IMR-90 (cell line): ENCODE results near the gene CALD1. TPM values are rescaled to one million over a fixed set of nuclear protein-coding genes. Genes with fewer than 3 reads are reported as not detected.

Source experiments
- ATAC-seq: fragments of 200-7000 bp; cut with Tn5 transposase; 2 replicates; pipeline ENCODE4 v1.9.1; 2020; ENCODE audit warnings: low read depth, mild to moderate bottlenecking, moderate library complexity
- BruUV-seq: library from RNA; stranded (reverse); fragments of 400-500 nt; replicated peaks from 2 replicates; lab custom pipeline; 2021; lab: Mats Ljungman, UMichigan
- CTCF ChIA-PET: fragments of 300-600 bp; formaldehyde crosslinking; extraction: SDS; loops from one replicate; lab custom pipeline; 2021; ENCODE audit warnings: antibody characterized with exemption; lab: Yijun Ruan, JAX
- POLR2A ChIA-PET: fragments of 300-600 bp; sonication (Branson Sonifier 250); formaldehyde crosslinking; loops from one replicate; lab custom pipeline; 2022; ENCODE audit warnings: antibody characterized with exemption; ENCODE audit not compliant: unreplicated experiment; lab: Charles Lee
- DNase-seq: peaks from one replicate; pipeline ENCODE4 v3.0.0; 2013
- H2AFZ ChIP-seq: replicated peaks from 2 replicates; pipeline ENCODE3; 2013; ENCODE audit warnings: low read length, mild to moderate bottlenecking; ENCODE audit not compliant: poor library complexity
- H2AK5ac ChIP-seq: 2 replicates; pipeline ENCODE4 v1.6.1; 2013; ENCODE audit warnings: low read depth, low read length, inconsistent platforms
- H2AK9ac ChIP-seq: replicated peaks from 2 replicates; pipeline ENCODE3; 2013; ENCODE audit warnings: mild to moderate bottlenecking, low read depth, low read length, moderate library complexity; ENCODE audit not compliant: poor library complexity
- H2BK120ac ChIP-seq: 2 replicates; pipeline ENCODE4 v1.6.1; 2013; ENCODE audit warnings: low read depth, low read length, inconsistent platforms
- H2BK15ac ChIP-seq: 3 replicates; pipeline ENCODE4 v1.6.1; 2013; ENCODE audit warnings: low read depth, low read length, inconsistent platforms
- H2BK20ac ChIP-seq: 2 replicates; pipeline ENCODE4 v1.6.1; 2013; ENCODE audit warnings: low read depth, mild to moderate bottlenecking, inconsistent platforms, low read length, moderate library complexity
- H2BK5ac ChIP-seq: 2 replicates; pipeline ENCODE4 v1.6.1; 2013; ENCODE audit warnings: mild to moderate bottlenecking, low read depth, low read length, inconsistent platforms; ENCODE audit not compliant: poor library complexity, severe bottlenecking
- H3K14ac ChIP-seq: replicated peaks from 2 replicates; pipeline ENCODE4 v1.6.1; 2013; ENCODE audit warnings: low read depth, low read length, inconsistent platforms
- H3K18ac ChIP-seq: 2 replicates; pipeline ENCODE4 v1.6.1; 2013; ENCODE audit warnings: low read depth, low read length, control low read depth
- H3K23ac ChIP-seq: 2 replicates; pipeline ENCODE4 v1.6.1; 2013; ENCODE audit warnings: low read depth, low read length, inconsistent platforms
- H3K27ac ChIP-seq: 2 replicates; pipeline ENCODE4 v1.5.1; 2013; ENCODE audit warnings: mild to moderate bottlenecking, control low read depth, low read length; ENCODE audit not compliant: insufficient read depth
- H3K27me3 ChIP-seq: 2 replicates; pipeline ENCODE4 v1.6.1; 2013; ENCODE audit warnings: low read length; ENCODE audit not compliant: control insufficient read depth, insufficient read depth
- H3K36me3 ChIP-seq: 2 replicates; pipeline ENCODE4 v1.6.1; 2013; ENCODE audit warnings: low read length, mixed read lengths; ENCODE audit not compliant: control insufficient read depth, insufficient read depth
- H3K4ac ChIP-seq: 2 replicates; pipeline ENCODE4 v1.6.1; 2013; ENCODE audit warnings: low read depth, low read length, inconsistent platforms
- H3K4me1 ChIP-seq: 2 replicates; pipeline ENCODE4 v1.6.1; 2013; ENCODE audit warnings: low read length, mixed read lengths; ENCODE audit not compliant: control insufficient read depth, insufficient read depth
- H3K4me2 ChIP-seq: 2 replicates; pipeline ENCODE4 v1.6.1; 2013; ENCODE audit warnings: low read depth, mild to moderate bottlenecking, control low read depth, low read length, moderate library complexity
- H3K4me3 ChIP-seq: 2 replicates; pipeline ENCODE4 v1.5.1; 2013; ENCODE audit warnings: low read depth, mild to moderate bottlenecking, control low read depth, low read length, moderate library complexity; ENCODE audit not compliant: insufficient read depth
- H3K56ac ChIP-seq: 2 replicates; pipeline ENCODE4 v1.6.1; 2013; ENCODE audit warnings: low read length, inconsistent platforms; ENCODE audit not compliant: insufficient read depth; ENCODE audit errors: extremely low read depth
- H3K79me1 ChIP-seq, 2 experiments: 2 replicates each; pipeline ENCODE4 v1.6.1; 2013; ENCODE audit warnings: low read length in 2 of 2, inconsistent platforms in 1 of 2, low read depth in 1 of 2
- H3K9ac ChIP-seq: 2 replicates; pipeline ENCODE4 v1.6.1; 2013; ENCODE audit warnings: low read depth, low read length, control low read depth
- H3K9me1 ChIP-seq: 2 replicates; pipeline ENCODE4 v1.6.1; 2013; ENCODE audit warnings: low read length, inconsistent platforms; ENCODE audit not compliant: insufficient read depth
- H3K9me3 ChIP-seq: 2 replicates; pipeline ENCODE4 v1.6.1; 2013; ENCODE audit warnings: low read length; ENCODE audit not compliant: control insufficient read depth, insufficient read depth
- H4K20me1 ChIP-seq: 2 replicates; pipeline ENCODE4 v1.6.1; 2013; ENCODE audit warnings: low read length, inconsistent platforms; ENCODE audit not compliant: insufficient read depth
- H4K5ac ChIP-seq: 2 replicates; pipeline ENCODE4 v1.6.1; 2013; ENCODE audit warnings: mild to moderate bottlenecking, low read depth, low read length, control low read depth
- H4K8ac ChIP-seq, 2 experiments: 2 replicates each; pipeline ENCODE4 v1.6.1; 2013; ENCODE audit warnings: low read depth in 2 of 2, low read length in 2 of 2, control low read depth in 1 of 2, inconsistent platforms in 1 of 2
- H4K91ac ChIP-seq: 2 replicates; pipeline ENCODE4 v1.6.1; 2013; ENCODE audit warnings: low read depth, low read length, inconsistent platforms; ENCODE audit not compliant: insufficient read depth
- FOS ChIP-seq: fragments of 150-350 bp; IDR thresholded peaks from 2 replicates; pipeline ENCODE4 v1.6.1; 2016; ENCODE audit warnings: low read depth, low read length
- WGBS, 2 experiments: methylation state at CpG; one replicate each; pipeline versions ENCODE4 v1.1.5 to v1.1.7; 2013; ENCODE audit warnings: missing lambda C conversion rate in 2 of 2; ENCODE audit not compliant: insufficient read length in 1 of 2; ENCODE audit errors: extremely low coverage in 2 of 2; 5-methylcytosine and 5-hydroxymethylcytosine counted together
- dilution Hi-C: fragments of 300-500 bp; cut with HindIII; formaldehyde crosslinking; loops from one replicate; pipeline ENCODE4 v1.14.3; 2018; ENCODE audit warnings: low sequenced_read_pairs; ENCODE audit not compliant: unreplicated experiment
- in situ Hi-C: fragments of 300-500 bp; cut with MboI; formaldehyde crosslinking; loops from 3 replicates; pipeline ENCODE4 v1.14.3; 2019; ENCODE audit warnings: low sequenced_read_pairs, inconsistent platforms, mixed read lengths
- intact Hi-C: fragments of 100-400 bp; cut with micrococcal nuclease; formaldehyde crosslinking; loops from 2 replicates; pipeline ENCODE4 v1.10.0; 2022
- polyA plus RNA-seq, 3 experiments: library from polyadenylated mRNA; depleted of rRNA; stranded (reverse); fragments of >200 nt; gene quantifications; 2 replicates each; pipeline ENCODE4 v1.2.3, GENCODE V29; 2012; ENCODE audit warnings: low replicate concordance in 1 of 3
- total RNA-seq: library from RNA; depleted of rRNA; stranded (reverse); fragments of >200 nt; gene quantifications from 2 replicates; pipeline ENCODE4 v1.2.3, GENCODE V29; 2012

CALD1 gene
- total and polyA plus RNA-seq, 2 of the 4 experiments (the other 2 are of a cell fraction) = 375 to 487 TPM

GRCh38 chr7:134897936-134898335 lies 118.5 kb downstream of the CALD1 start:
- peaks cover 4% of the 10 kb centered on the region; the same call in 1 of the 2 replicates for H3K9me3 ChIP-seq
- H4K8ac ChIP-seq = no peak overlapping the region
- H3K79me1 ChIP-seq = peaks cover 39 to 87% of the 10 kb centered on the region in 2 experiments
- H3K27me3 ChIP-seq = no peaks in the 10 kb centered on the region
- no peak overlapping the region for H4K91ac ChIP-seq
- CTCF ChIA-PET = no interaction called here
- no peak for TF ChIP-seq FOS
- peaks cover 19% of the 10 kb centered on the region for H3K36me3 ChIP-seq
- H2AFZ ChIP-seq = no peak overlapping the region
- peaks cover 22% of the 10 kb centered on the region for H3K4me1 ChIP-seq
- H2BK20ac ChIP-seq = no peak overlapping the region
- no peak overlapping the region for H2AK9ac ChIP-seq
- no peak overlapping the region for H2BK5ac ChIP-seq
- 100% methylated on average over 2 of the region's 7 CpGs; no CpG with 5 or more reads in 1 of the 2 experiments for WGBS, 2 experiments
- H2BK120ac ChIP-seq = no peak overlapping the region
- dilution Hi-C loops = no loop called here
- BruUV-seq = no TSS peak
- no peak for DNase-seq
- H4K20me1 ChIP-seq = peaks cover 76% of the 10 kb centered on the region
- H3K23ac ChIP-seq = no peak overlapping the region
- no peak overlapping the region for H3K4ac ChIP-seq
- no peak overlapping the region for H2AK5ac ChIP-seq
- no peak overlapping the region for H3K4me3 ChIP-seq
- H3K27ac ChIP-seq = peak overlapping the region; percentile 15; the same call in 1 of the 2 replicates
- no peak for ATAC-seq
- no peak overlapping the region for H4K5ac ChIP-seq
- H2BK15ac ChIP-seq = no peak overlapping the region
- H3K4me2 ChIP-seq = no peak overlapping the region
- in situ Hi-C loops = no loop called here
- intact Hi-C loops = no loop called here
- no peak overlapping the region for H3K56ac ChIP-seq
- H3K18ac ChIP-seq = no peak overlapping the region
- H3K9ac ChIP-seq = no peak overlapping the region
- H3K9me1 ChIP-seq = peaks cover 13% of the 10 kb centered on the region
- POLR2A ChIA-PET = no interaction called here
- H3K14ac ChIP-seq = no peak overlapping the region
